HG03097 (cell line): Measurements from ENCODE around the gene TTC28.
"Not testable (repeated sequence)": the region's sequence is repeated elsewhere in the genome, so short reads cannot be mapped to it uniquely, and the experiment has no call there.

Source experiments
- ATAC-seq: cut with Tn5 transposase; IDR thresholded peaks from one replicate; pipeline ENCODE4 v1.9.1; 2021; ENCODE audit not compliant: unreplicated experiment, low FRiP score

TTC28 gene

DNA sequence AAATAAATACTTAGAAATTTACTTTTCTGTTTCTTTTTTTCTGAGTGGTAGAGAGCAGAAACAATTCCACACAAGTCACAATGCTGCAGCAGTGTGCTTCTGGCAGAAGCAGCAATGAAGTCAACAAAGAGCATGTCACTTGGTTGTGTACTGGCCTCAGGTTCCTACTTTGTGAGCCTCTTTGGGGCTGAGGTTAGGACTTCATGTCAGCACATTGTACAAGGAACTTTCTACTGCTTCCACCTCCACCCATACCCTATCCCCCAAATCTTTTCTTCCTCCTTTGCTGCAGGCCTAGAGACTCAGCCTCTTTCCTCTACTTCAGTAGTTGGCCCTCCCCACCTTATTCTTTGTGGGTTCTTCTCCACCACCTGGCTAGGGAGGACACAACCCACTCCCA is 507.9 kb downstream of the TTC28 start:
- ATAC-seq = no peak

DNA sequence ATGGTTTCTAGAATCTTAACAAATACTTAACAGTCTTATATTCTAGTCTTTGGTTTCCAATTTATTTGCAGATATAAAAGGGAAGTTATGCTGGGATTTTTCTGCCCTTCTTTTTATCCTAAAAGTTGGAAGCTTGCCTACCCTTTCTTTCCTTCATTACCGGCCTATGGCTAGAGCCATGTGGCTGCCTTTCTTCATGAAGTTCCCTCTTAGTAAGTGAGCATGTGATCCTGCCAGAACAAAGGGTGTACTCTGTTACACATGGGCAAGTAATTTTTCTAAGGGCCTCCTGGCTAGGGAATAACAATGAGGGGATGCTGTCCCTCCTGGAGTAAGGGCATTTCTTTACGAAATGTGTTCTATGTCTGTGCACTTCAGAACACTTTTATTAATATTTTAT is 508.5 kb downstream of the TTC28 start:
- ATAC-seq = no peak

DNA sequence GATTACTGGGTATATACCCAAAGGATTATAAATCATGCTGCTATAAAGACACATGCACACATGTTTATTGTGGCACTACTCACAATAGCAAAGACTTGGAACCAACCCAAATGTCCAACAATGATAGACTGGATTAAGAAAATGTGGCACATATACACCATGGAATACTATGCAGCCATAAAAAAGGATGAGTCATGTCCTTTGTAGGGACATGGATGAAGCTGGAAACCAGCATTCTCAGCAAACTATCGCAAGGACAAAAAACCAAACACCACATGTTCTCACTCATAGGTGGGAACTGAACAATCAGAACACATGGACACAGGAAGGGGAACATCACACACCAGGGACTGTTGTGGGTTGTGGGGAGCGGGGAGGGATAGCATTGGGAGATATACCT is 510.3 kb downstream of the TTC28 start:
- ATAC-seq = not testable (repeated sequence)

DNA sequence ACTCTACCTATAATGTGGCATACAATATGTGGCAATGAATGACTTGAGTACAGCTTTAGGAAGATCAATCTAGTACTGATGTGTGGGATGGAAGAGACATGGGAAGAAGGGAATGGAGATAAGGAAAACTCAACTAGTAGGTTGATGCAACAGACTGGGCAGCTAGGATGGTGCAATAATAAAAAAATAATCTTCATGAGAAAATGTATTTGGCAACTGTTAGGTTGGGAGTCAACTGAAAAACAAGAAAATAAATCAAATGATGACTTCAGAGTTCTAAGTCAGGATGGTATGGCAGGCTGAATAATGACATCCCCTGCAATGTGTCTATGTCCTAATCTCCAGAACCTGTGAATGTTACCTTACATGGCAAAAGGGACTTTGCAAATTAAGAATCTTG is 523.8 kb downstream of the TTC28 start:
- no peak for ATAC-seq

DNA sequence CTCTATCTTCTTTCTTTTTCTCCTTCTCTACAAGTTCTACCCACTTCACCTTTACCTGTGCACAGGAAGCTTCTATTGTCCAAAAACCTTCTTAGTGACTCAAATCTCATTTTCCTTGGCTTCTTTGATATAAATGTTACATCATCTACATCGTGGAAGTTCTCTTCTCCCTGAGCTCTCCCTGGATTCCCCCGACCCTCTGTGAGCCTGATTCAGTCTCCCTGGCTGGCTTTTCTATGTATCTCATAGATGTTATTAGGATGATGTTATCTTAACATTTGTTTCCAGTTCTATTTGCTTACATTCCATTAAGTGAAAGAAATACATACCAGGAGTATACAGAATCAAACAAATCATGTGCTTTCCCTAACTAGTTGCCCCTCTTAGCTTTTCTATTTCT is 524.8 kb downstream of the TTC28 start:
- no peak for ATAC-seq

GRCh38 chr22:28151151-28151816 is 528.4 kb downstream of the TTC28 start:
- ATAC-seq = no peak

- no peak for ATAC-seq
Observed at GRCh38 chr22:28148816-28149465, 530.7 kb downstream of the TTC28 start.

DNA sequence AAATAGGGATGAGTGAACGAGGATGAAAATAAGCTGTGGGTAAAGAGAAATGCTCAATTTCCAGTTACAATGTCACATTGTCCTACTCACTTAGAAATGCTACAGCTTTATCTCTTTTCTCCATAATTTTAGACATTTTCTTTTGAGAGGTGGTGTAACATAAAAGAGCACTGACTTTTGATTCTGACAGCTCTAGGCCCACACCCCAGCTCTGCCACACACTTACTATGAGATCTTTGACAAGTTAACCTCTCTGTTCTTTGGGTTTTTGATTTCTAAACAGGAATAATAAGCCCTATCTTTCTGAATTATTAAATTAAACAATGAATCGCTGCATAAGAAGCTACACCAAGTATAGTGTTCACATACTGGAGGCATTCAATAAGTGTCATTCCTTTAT is 532.2 kb downstream of the TTC28 start:
- no peak for ATAC-seq

DNA sequence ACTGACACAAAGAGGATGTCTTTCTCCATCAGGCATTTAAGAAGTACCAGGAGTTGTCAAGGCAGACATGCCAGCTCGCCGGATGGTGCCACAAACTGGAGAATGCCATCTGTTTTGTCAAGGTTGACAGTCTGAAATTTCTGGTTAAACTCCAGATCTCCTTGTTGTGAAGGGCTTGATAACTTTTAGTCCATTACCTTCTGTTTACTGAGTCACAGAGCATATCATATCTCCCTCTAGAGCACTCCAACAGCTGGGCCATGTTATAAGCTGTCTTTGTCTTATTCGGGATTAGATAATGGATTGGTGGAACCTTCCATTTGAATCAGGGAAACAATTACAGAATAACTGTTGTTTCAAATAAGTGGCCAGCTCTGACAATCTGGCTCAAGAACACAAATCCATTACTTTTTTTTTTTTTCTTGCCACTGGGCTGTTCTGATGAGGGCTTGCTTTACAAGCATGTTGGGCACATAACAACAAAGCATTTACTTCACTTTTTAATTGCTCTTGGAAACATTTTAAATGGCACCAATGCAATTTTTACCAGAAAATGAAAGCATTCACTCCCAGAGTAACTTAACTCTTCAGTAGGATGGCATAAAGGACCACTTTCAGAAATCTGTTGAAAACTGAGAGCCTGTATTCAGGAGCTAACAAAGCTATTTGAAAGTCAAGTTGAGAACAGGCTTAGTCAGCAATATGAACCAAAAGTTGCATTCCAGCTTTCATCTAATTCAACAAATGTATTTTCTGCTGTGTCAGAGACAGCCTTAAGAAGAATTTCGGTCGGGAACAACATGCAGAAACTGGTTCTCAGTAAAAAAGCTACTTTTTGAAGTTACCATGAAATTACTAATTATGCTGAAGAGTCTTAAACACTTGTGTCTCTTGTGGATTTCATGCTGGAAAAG is 533.0 kb downstream of the TTC28 start:
- ATAC-seq = no peak

DNA sequence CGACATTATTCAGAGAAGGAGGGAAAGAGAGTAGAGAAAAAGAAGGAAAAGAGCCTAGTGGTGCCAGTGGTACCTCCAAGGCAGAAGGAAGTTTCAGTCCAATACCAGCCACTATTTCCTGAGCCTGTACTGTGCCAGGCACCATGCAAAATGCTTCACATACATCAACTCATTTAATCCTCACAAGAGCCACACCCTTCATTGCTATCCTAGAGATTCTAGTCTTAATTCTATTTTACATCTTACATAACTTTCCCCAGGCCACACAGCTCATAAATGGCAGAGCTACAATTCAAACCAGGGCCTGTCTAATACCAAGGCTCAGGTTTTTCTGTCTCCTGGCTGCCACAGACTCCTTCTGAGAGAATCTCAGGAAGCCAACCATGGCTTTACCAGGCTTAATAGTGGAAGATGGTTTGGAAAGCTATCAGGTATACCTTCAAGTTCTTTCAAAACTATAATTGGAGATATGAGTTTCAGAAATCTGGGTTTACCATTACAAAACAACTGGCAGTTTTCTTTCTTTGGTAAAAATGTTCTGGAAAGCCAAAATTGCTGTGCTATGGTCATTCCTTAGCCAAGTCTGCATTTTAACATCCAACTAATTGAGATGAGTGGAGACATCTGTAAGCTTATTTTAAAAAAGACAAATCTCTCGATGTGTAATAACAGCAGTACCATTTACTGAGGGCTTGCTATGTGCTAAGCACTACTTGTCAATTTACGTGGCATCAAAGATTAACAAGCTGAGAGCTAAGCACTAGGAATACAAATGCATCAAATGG is 535.5 kb downstream of the TTC28 start:
- no peak for ATAC-seq

DNA sequence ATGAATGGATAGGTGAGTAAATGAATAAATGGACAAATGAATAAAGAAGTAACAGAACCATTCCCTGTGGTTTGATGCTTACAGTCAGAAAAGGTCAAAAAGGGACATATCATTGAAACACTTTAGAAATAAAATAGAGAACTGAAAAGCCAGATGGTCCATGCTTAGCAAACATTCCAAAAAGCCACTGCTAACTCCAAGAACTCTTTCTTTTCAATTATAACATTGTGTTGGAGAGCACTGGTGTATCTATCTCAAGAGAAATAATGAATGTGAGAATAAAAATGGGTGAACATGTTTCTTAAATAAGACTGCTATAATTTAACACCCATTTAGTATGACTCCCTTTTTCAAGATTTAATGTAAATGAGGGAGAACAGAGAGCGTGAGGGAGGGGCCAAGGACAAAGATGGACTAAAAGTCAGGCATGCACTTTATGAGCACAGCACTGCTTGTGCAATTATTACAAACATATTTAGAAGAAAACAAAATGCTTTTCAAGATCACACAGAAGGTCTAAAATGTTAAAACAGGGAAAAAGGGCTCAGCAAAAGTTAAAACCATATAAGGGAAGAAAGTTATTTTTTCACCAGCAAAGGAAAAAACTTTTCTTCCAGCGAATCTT is 536.3 kb downstream of the TTC28 start:
- ATAC-seq = no peak

DNA sequence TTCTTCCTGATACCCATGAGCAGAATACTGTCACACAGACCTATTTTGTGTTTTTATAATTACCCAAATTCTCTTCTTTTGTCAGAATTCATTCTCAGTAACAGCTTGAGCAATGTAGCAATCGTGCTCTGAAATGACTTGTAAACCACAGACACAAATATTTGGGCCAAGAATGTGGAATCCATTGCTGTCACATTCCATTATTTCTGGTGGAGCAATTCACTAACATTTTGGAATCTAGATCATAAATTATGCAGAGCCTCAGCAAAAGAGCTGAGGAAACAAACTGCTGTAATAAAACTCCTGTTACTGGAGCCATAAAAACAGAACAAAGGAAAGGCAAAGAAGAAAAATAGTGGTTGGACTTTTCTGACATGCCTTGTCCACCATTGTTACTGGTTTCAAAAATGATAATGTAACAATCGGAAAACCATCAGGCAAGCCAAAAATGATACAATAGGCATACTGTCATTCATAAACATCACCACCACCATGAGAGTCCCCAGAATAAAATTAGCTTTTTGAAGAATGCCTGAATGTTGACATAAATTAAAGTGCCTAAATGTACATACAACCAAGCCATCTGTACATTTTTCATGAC is 537.2 kb downstream of the TTC28 start:
- no peak for ATAC-seq

GRCh38 chr22:28141614-28142013 is 538.0 kb downstream of the TTC28 start:
- ATAC-seq = no peak

- ATAC-seq = no peak
Observed at GRCh38 chr22:28139961-28140360, 539.7 kb downstream of the TTC28 start.

- ATAC-seq = no peak
Observed at GRCh38 chr22:28139516-28139915, 540.1 kb downstream of the TTC28 start.

GRCh38 chr22:28137036-28137435 is 542.6 kb downstream of the TTC28 start:
- ATAC-seq = no peak

- no peak for ATAC-seq
Observed at GRCh38 chr22:28132466-28132865, 547.2 kb downstream of the TTC28 start.

GRCh38 chr22:28129319-28129962 is 550.2 kb downstream of the TTC28 start:
- no peak for ATAC-seq

DNA sequence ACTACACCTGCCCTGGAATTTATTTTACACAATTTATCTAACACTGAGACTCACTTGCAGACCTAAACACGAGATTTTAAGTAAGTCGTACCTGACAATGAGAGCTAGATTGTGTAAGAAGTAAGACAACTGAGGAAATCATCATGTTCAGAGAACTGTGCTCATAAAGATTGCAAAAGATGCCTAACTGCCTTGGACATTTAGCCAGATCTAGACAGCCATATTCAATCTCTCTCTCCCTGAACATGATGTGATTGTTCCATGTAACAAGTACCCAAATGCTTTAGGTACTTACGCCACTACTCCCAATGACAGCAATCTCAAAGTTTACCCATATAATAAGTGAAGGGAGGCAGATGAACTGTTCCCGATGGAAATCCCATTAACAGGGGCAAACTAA is 550.8 kb downstream of the TTC28 start:
- no peak for ATAC-seq
